GM12891 (cell line): ENCODE data around the gene MADD.
A peak's percentile ranks its signal among the peaks of the same experiment; 100 is the strongest.
"Not testable (repeated sequence)": the region's sequence is repeated elsewhere in the genome, so short reads cannot be mapped to it uniquely, and the experiment has no call there.

Source experiments
- DNase-seq: peaks from one replicate; pipeline ENCODE4 v3.0.0; 2011; ENCODE audit warnings: low spot score; ENCODE audit not compliant: insufficient read length
- FAIRE-seq: peaks from 2 replicates; lab custom pipeline; 2011; peaks lifted over from hg19 to GRCh38; lab: Jason Lieb, UNC
- PAX5 ChIP-seq: IDR thresholded peaks from 2 replicates; pipeline ENCODE4 v1.6.1; 2011; ENCODE audit warnings: low read length, moderate library complexity, mild to moderate bottlenecking; ENCODE audit not compliant: insufficient read depth, severe bottlenecking
- POLR2A ChIP-seq: IDR thresholded peaks from 2 replicates; pipeline ENCODE4 v1.6.1; 2011; ENCODE audit warnings: low read depth, low read length, control low read depth
- POLR2AphosphoS5 ChIP-seq: IDR thresholded peaks from 2 replicates; pipeline ENCODE4 v1.6.1; 2011; ENCODE audit warnings: low read depth, low read length, control low read depth
- POU2F2 ChIP-seq: IDR thresholded peaks from 2 replicates; pipeline ENCODE4 v1.6.1; 2011; ENCODE audit warnings: low read depth, mild to moderate bottlenecking, control low read depth, low read length, moderate library complexity
- SPI1 ChIP-seq: IDR thresholded peaks from 2 replicates; pipeline ENCODE4 v1.6.1; 2011; ENCODE audit warnings: low read depth, low read length, control low read depth
- TAF1 ChIP-seq: IDR thresholded peaks from 2 replicates; pipeline ENCODE4 v1.6.1; 2011; ENCODE audit warnings: low read depth, low read length, control low read depth

Gene MADD

GRCh38 chr11:47308050-47308823 is 38.3 kb downstream of the MADD start:
- FAIRE-seq, result no peak
- TF ChIP-seq POLR2A (no peak), POU2F2 (no peak), SPI1 (no peak), POLR2AphosphoS5 (no peak), PAX5 (no peak), TAF1 (no peak)

GRCh38 chr11:47314992-47315391 is 45.1 kb downstream of the MADD start:
- no peak for TF ChIP-seq PAX5
- TF ChIP-seq POU2F2, result no peak
- no peak for TF ChIP-seq TAF1
- no peak for TF ChIP-seq SPI1
- no peak for TF ChIP-seq POLR2A
- no peak for TF ChIP-seq POLR2AphosphoS5
- no peak for FAIRE-seq
- DNase-seq, result no peak

More at GRCh38 chr11:47308050-47308823, 38.3 kb downstream of the MADD start:
- no peak for DNase-seq

DNA sequence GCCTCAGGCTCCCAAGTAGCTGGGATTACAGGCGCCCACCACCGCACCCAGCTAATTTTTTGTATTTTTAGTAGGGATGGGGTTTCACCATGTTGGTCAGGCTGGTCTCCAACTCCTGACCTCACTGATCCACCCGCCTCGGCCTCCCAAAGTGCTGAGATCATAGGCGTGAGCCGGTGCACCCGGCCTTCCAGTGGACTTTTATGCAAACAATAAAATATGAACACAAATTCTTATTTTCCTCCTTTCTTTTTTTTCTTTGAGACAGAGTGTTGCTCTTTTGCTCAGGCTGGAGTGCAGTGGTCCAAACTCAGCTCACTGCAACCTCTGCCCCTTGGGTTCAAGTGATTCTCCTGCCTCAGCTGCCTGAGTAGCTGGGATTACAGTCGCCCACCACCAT is 46.6 kb downstream of the MADD start:
- FAIRE-seq, DNase-seq: not testable (repeated sequence)

DNA sequence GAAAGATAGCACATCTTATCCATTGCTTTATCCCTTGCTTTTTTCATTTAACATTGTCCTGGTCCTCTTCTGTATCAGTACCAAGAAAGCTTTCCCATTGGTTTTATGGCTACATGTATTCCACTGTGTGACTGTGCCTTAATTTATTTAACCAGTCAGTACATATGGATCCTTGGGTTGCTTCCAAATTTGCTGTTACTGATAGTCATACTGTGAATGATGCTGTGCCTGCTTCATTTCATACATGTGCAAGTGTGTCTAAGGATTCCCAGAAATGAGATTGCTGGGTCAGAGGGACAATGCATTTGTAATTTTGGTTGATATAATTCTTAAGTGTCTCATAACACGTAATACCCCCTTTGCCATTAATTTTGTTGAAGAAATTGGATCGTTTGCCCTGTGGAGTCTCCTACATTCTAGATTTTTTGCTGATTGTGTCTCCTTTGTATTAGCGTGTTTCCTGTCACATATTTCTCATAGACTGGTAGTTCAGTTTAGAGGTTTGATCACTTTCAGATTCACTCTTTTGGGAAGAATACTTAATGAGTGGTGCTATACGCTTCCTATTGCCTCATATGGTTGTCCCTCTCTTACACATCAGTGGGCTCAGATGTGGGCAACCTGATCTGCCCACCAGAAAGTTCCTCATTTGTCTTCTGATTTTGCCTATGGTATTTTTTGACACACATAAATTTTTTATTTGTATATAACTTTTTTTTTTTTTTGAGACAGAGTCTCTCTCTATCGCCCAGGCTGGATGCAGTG is 47.3 kb downstream of the MADD start:
- TF ChIP-seq POU2F2, result no peak
- no peak for TF ChIP-seq TAF1
- TF ChIP-seq POLR2A, result no peak
- no peak for TF ChIP-seq SPI1
- no peak for TF ChIP-seq PAX5
- FAIRE-seq (peak; percentile 50), DNase-seq (no peak)

- TF ChIP-seq POU2F2 (no peak), SPI1 (no peak), POLR2AphosphoS5 (no peak), TAF1 (no peak), PAX5 (no peak), POLR2A (no peak)
- FAIRE-seq (no peak), DNase-seq (no peak)
These were observed 48.2 kb downstream of the MADD start for GRCh38 chr11:47318166-47318565.

- TF ChIP-seq SPI1 (no peak), POLR2A (no peak), POU2F2 (no peak), POLR2AphosphoS5 (no peak), PAX5 (no peak)
- DNase-seq, result no peak
- FAIRE-seq, result no peak
These were observed 54.6 kb downstream of the MADD start for GRCh38 chr11:47324520-47324919.

- DNase-seq, result no peak
- no peak for FAIRE-seq
- no peak for TF ChIP-seq POLR2AphosphoS5
These were observed 55.5 kb downstream of the MADD start for GRCh38 chr11:47325271-47326041.

DNA sequence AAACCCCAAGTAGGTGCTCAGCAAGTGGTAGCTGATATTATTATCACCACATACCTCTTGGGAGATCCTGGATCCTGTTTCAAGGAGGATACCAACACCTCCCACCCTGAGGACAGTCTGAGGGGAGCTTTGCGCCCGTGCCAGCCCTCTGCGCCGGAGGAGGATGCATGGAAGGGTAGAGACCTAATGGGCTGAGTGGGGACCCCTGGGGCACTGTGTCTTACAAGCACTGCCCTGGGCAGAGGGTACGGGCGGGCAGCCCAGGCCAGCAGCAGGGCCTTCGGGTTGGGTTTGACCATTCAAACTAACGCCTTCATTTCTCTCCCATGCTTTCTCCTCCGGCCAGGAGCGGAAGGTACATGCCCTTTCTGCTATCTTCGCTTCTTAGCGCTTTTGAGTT is 56.3 kb downstream of the MADD start:
- peak; percentile 4 for DNase-seq
- TF ChIP-seq POLR2AphosphoS5 (no peak), SPI1 (no peak), PAX5 (no peak), TAF1 (no peak), POU2F2 (no peak), POLR2A (no peak)
- no peak for FAIRE-seq

DNA sequence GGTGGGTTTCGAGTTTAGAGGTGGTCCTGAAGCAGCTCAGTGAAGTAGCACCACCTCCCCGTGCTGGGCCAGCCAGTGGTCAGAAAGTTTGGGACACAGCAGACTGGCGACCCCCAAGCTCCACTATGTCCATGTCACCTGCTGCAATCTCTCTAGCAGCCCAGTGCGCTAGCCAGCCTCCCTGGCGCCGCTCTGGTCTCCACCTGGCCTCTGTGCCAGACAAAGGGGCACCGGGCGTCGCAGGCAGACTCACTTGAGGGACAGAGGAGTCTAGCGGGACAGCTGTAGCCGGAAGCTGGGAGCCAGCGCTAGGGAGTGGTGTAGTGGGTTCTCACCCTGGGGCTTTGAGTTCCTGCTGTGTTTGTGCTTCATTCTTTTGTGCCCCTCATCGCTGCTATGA is 57.1 kb downstream of the MADD start:
- FAIRE-seq (no peak), DNase-seq (peak; percentile 4)
- TF ChIP-seq POLR2AphosphoS5 (no peak), TAF1 (no peak), PAX5 (no peak), POU2F2 (no peak), POLR2A (no peak), SPI1 (no peak)

- no peak for FAIRE-seq
- peak; percentile 21 for DNase-seq
- TF ChIP-seq TAF1, result no peak
- TF ChIP-seq POLR2AphosphoS5, result no peak
- no peak for TF ChIP-seq PAX5
- TF ChIP-seq POU2F2, result no peak
- no peak for TF ChIP-seq POLR2A
- no peak for TF ChIP-seq SPI1
These were observed 58.0 kb downstream of the MADD start for GRCh38 chr11:47327949-47328348.
